Neural progenitor cell (in vitro differentiated cells): ENCODE results near the gene IGFBP1. TPM values are rescaled to one million over a fixed set of nuclear protein-coding genes. Genes with fewer than 3 reads are reported as not detected.

Experiments
- DNase-seq: peaks from one replicate; pipeline ENCODE4 v3.0.0-alpha.2; 2016; ENCODE audit warnings: low spot score
- H2AFZ ChIP-seq: fragments of 200-600 bp; sonication (generic); replicated peaks from 2 replicates; pipeline ENCODE4 v1.6.1; 2016; ENCODE audit warnings: antibody characterized with exemption
- H3F3A ChIP-seq: fragments of 200-600 bp; sonication (generic); 2 replicates; pipeline ENCODE4 v1.6.1; 2016; ENCODE audit warnings: antibody characterized with exemption, low read depth
- H3K27ac ChIP-seq: fragments of 200-600 bp; sonication (generic); 2 replicates; pipeline ENCODE4 v1.5.1; 2016; ENCODE audit warnings: mild to moderate bottlenecking
- H3K27me3 ChIP-seq: fragments of 200-600 bp; sonication (generic); 2 replicates; pipeline ENCODE4 v1.6.1; 2016; ENCODE audit warnings: mild to moderate bottlenecking, moderate library complexity
- H3K36me3 ChIP-seq: fragments of 200-600 bp; sonication (generic); 2 replicates; pipeline ENCODE4 v1.5.1; 2016
- H3K4me1 ChIP-seq: fragments of 200-600 bp; sonication (generic); 2 replicates; pipeline ENCODE4 v1.6.1; 2016; ENCODE audit warnings: mixed run types
- H3K4me2 ChIP-seq: fragments of 200-600 bp; sonication (generic); 2 replicates; pipeline ENCODE4 v1.6.1; 2016
- H3K4me3 ChIP-seq: fragments of 200-600 bp; sonication (generic); 2 replicates; pipeline ENCODE4 v1.5.1; 2016
- H3K79me2 ChIP-seq: fragments of 200-600 bp; sonication (generic); 2 replicates; pipeline ENCODE4 v1.6.1; 2016; ENCODE audit warnings: low read depth
- H3K9ac ChIP-seq: fragments of 200-600 bp; sonication (generic); 2 replicates; pipeline ENCODE4 v1.6.1; 2016
- H3K9me3 ChIP-seq: fragments of 200-600 bp; sonication (generic); 2 replicates; pipeline ENCODE4 v1.5.1; 2016; ENCODE audit warnings: low read depth
- H4K20me1 ChIP-seq: fragments of 200-600 bp; sonication (generic); 2 replicates; pipeline ENCODE4 v1.6.1; 2016; ENCODE audit warnings: low read depth
- H3K27ac Mint-ChIP-seq: 3 replicates; pipeline ENCODE4 v1.8.0; 2021; ENCODE audit warnings: mixed read lengths
- H3K27me3 Mint-ChIP-seq: 2 replicates; pipeline ENCODE4 v1.8.0; 2022; ENCODE audit warnings: low read depth, mild to moderate bottlenecking, inconsistent platforms, moderate library complexity, mixed read lengths; ENCODE audit not compliant: insufficient read depth
- H3K36me3 Mint-ChIP-seq: 3 replicates; pipeline ENCODE4 v1.8.0; 2021; ENCODE audit warnings: mixed read lengths
- H3K4me1 Mint-ChIP-seq: 3 replicates; pipeline ENCODE4 v1.8.0; 2021; ENCODE audit warnings: mixed read lengths
- H3K4me3 Mint-ChIP-seq: 3 replicates; pipeline ENCODE4 v1.8.0; 2021; ENCODE audit warnings: mild to moderate bottlenecking, moderate library complexity, mixed read lengths
- H3K9me3 Mint-ChIP-seq: 3 replicates; pipeline ENCODE4 v1.8.0; 2020; ENCODE audit warnings: mixed read lengths
- EZH2 ChIP-seq: fragments of 200-600 bp; sonication (generic); IDR thresholded peaks from 2 replicates; pipeline ENCODE4 v1.6.1; 2017; ENCODE audit warnings: antibody characterized with exemption, mild to moderate bottlenecking, moderate library complexity
- EZH2phosphoT487 ChIP-seq: fragments of 200-600 bp; sonication (generic); IDR thresholded peaks from 2 replicates; pipeline ENCODE4 v1.6.1; 2017; ENCODE audit warnings: antibody characterized with exemption
- total RNA-seq: library from RNA; depleted of rRNA; stranded (reverse); fragments of >200 nt; gene quantifications from 2 replicates; pipeline ENCODE4 v1.2.3, GENCODE V29; 2015; ENCODE audit warnings: low replicate concordance
- TF ChIP-seq, protein P1 (sequence below): fragments of 200-600 bp; sonication (generic); IDR thresholded peaks from 2 replicates; pipeline ENCODE4 v1.5.1; 2017; ENCODE audit warnings: antibody characterized with exemption, mild to moderate bottlenecking

The IGFBP1 gene
- total RNA-seq, 1 donor from 2014 or later: 0.69 TPM

DNA sequence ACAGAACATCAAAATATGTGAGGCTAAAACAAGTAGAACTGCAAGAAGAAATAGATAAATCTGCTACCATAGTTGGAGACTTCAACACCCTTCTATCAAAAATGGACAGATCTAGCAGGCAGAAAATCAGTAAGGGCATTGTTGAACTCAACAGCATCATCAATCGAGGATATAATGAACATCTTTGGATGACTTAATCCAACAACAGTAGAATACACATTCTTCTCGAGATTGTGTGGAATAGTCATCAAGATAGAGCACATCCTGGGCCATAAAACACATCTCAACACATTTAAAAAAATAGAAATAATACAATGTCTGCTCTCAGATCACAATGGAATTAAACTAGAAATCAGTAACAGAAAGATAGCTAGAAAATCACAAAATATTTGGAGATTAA is 9.9 kb downstream of the IGFBP1 start:
- Mint-ChIP-seq H3K9me3 (peaks cover 3% of the 10 kb centered on the region), H3K27ac (no peak overlapping the region), H3K4me1 (no peaks in the 10 kb centered on the region), H3K4me3 (no peak overlapping the region), H3K36me3 (no peaks in the 10 kb centered on the region), H3K27me3 (peaks cover 4% of the 10 kb centered on the region)
- H3K9me3 ChIP-seq: no peaks in the 10 kb centered on the region
- no peaks in the 10 kb centered on the region for H3K36me3 ChIP-seq
- no peaks in the 10 kb centered on the region for H3F3A ChIP-seq
- H3K27ac ChIP-seq: no peak overlapping the region
- no peaks in the 10 kb centered on the region for H3K79me2 ChIP-seq
- no peak for DNase-seq
- no peak for TF ChIP-seq EZH2
- TF ChIP-seq, protein P1, sequence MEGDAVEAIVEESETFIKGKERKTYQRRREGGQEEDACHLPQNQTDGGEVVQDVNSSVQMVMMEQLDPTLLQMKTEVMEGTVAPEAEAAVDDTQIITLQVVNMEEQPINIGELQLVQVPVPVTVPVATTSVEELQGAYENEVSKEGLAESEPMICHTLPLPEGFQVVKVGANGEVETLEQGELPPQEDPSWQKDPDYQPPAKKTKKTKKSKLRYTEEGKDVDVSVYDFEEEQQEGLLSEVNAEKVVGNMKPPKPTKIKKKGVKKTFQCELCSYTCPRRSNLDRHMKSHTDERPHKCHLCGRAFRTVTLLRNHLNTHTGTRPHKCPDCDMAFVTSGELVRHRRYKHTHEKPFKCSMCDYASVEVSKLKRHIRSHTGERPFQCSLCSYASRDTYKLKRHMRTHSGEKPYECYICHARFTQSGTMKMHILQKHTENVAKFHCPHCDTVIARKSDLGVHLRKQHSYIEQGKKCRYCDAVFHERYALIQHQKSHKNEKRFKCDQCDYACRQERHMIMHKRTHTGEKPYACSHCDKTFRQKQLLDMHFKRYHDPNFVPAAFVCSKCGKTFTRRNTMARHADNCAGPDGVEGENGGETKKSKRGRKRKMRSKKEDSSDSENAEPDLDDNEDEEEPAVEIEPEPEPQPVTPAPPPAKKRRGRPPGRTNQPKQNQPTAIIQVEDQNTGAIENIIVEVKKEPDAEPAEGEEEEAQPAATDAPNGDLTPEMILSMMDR: no peak
- no peak for TF ChIP-seq EZH2phosphoT487
- H3K9ac ChIP-seq: no peak overlapping the region
- H3K27me3 ChIP-seq: no peaks in the 10 kb centered on the region
- H4K20me1 ChIP-seq: no peaks in the 10 kb centered on the region
- no peak overlapping the region for H3K4me2 ChIP-seq
- no peak overlapping the region for H2AFZ ChIP-seq
- no peaks in the 10 kb centered on the region for H3K4me1 ChIP-seq
- H3K4me3 ChIP-seq: no peak overlapping the region

DNA sequence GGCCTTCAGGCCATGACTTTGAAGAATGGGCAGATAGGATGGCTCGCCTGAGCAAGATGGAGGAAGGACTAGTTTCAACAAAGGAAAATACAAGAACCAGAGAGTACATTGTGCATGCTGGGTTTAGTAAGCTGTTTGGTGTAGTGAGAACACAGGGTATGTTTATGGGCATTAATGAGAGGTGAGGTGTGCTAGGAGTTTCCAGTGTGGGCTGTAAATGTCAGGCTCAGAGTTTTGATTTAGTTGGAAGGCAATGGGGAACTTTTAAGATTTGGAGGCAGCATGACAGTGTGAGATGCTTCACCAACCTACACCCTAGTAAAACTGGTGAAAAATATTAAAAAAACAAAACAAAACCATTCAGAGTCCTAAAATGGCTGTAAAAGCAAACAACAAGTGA is 13.3 kb downstream of the IGFBP1 start:
- Mint-ChIP-seq H3K9me3 (peaks cover 7% of the 10 kb centered on the region), H3K27ac (no peak overlapping the region)

DNA sequence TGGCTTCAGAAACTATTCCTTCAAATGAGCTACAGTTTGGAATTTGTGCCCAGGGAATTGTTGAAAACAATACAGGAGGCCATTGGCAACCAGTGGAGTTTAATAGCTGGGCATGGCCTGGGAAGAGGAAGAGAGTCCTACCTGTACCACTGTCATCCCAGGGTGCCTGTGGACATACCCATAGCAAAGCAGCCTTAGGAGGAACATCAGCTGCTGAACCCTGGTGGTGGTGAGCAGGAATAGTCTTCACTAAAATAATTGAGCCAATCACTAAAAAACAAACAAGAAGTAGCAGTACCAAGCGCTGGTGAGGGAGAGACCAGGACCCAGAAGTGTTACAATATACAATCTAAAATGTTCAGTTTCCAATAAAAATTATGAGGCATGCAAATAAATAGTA is 14.5 kb downstream of the IGFBP1 start:
- DNase-seq: no peak
- H3K27ac Mint-ChIP-seq: no peak overlapping the region

More for the DNA sequence above, 13.3 kb downstream of the IGFBP1 start:
- Histone ChIP-seq H3K9ac (no peak overlapping the region), H3K9me3 (no peaks in the 10 kb centered on the region), H3K4me1 (no peaks in the 10 kb centered on the region), H4K20me1 (no peaks in the 10 kb centered on the region), H3K27ac (no peak overlapping the region), H3K4me3 (no peak overlapping the region), H3K27me3 (peaks cover 3% of the 10 kb centered on the region), H2AFZ (no peak overlapping the region), H3K79me2 (no peaks in the 10 kb centered on the region), H3K36me3 (no peaks in the 10 kb centered on the region), H3F3A (no peaks in the 10 kb centered on the region), H3K4me2 (no peak overlapping the region)
- Mint-ChIP-seq H3K4me1 (no peaks in the 10 kb centered on the region), H3K27me3 (no peaks in the 10 kb centered on the region), H3K4me3 (no peak overlapping the region), H3K36me3 (no peaks in the 10 kb centered on the region)
- TF ChIP-seq EZH2 (no peak), EZH2phosphoT487 (no peak)
- TF ChIP-seq, protein P1: no peak
- DNase-seq: no peak

More for the DNA sequence above, 14.5 kb downstream of the IGFBP1 start:
- TF ChIP-seq, protein P1: no peak
- TF ChIP-seq EZH2phosphoT487 (no peak), EZH2 (no peak)
- Histone ChIP-seq H3K27me3 (peaks cover 3% of the 10 kb centered on the region), H3K27ac (no peak overlapping the region), H3K4me3 (no peak overlapping the region), H3K36me3 (no peaks in the 10 kb centered on the region), H4K20me1 (no peaks in the 10 kb centered on the region), H2AFZ (no peak overlapping the region), H3K9ac (no peak overlapping the region), H3F3A (no peaks in the 10 kb centered on the region), H3K9me3 (no peaks in the 10 kb centered on the region), H3K4me2 (no peak overlapping the region), H3K4me1 (no peaks in the 10 kb centered on the region), H3K79me2 (no peaks in the 10 kb centered on the region)
- H3K4me3 Mint-ChIP-seq: no peak overlapping the region
- peaks cover 7% of the 10 kb centered on the region for H3K9me3 Mint-ChIP-seq
- no peaks in the 10 kb centered on the region for H3K27me3 Mint-ChIP-seq
- H3K4me1 Mint-ChIP-seq: no peaks in the 10 kb centered on the region
- H3K36me3 Mint-ChIP-seq: no peaks in the 10 kb centered on the region
